HUES64 (cell line): ENCODE measurements around the gene SND1.
A peak's percentile ranks its signal among the peaks of the same experiment; 100 is the strongest.

Experiments used
- H3K27ac ChIP-seq: 2 replicates; pipeline ENCODE4 v1.7.0; 2013; ENCODE audit warnings: low read depth, low read length, inconsistent platforms
- H3K27me3 ChIP-seq: 2 replicates; pipeline ENCODE4 v1.6.1; 2013; ENCODE audit warnings: mild to moderate bottlenecking, low read length; ENCODE audit not compliant: insufficient read depth
- H3K36me3 ChIP-seq: 2 replicates; pipeline ENCODE4 v1.6.1; 2013; ENCODE audit warnings: mild to moderate bottlenecking, low read length; ENCODE audit not compliant: insufficient read depth
- H3K4me1 ChIP-seq: 2 replicates; pipeline ENCODE4 v1.6.1; 2013; ENCODE audit warnings: mild to moderate bottlenecking, low read length, moderate library complexity; ENCODE audit not compliant: insufficient read depth
- H3K4me3 ChIP-seq: 2 replicates; pipeline ENCODE4 v1.5.1; 2013; ENCODE audit warnings: mild to moderate bottlenecking, low read length, moderate library complexity
- H3K9ac ChIP-seq: 2 replicates; pipeline ENCODE4 v1.6.1; 2013; ENCODE audit warnings: mild to moderate bottlenecking, low read depth, low read length
- H3K9me3 ChIP-seq: 2 replicates; pipeline ENCODE4 v1.6.1; 2013; ENCODE audit warnings: low read depth, low read length; ENCODE audit not compliant: insufficient read depth
- whole genome bisulfite sequencing: fragments of 150-250, 120-280 bp; methylation state at CpG from one replicate; pipeline ENCODE4 v1.1.7; 2013; ENCODE audit warnings: missing lambda C conversion rate; 5-methylcytosine and 5-hydroxymethylcytosine counted together

The SND1 gene

DNA sequence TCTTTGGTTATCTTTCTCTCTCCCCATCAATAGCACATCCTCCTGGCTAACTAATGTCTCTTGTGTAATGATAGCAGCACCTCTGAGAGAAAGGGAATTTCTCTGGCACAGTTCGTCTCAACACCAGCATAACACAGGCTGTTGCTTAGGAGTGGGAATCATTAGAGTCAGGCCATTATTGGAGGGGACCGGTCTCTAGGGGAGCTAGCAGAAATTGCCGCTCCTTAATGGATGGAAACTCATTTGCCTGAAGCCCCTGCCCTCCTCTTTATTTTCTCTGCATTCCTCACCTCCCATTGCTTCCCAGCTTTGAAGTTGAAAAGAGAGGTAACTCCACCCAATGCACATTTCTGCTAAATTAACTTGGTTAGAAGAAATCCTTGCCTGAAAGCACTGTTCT, 367.3 kb downstream of the SND1 start:
- Histone ChIP-seq H3K27me3 (no peaks in the 10 kb centered on the region), H3K4me1 (peaks cover 44% of the 10 kb centered on the region), H3K27ac (no peak overlapping the region), H3K9me3 (no peaks in the 10 kb centered on the region), H3K36me3 (no peaks in the 10 kb centered on the region; the same call in 1 of the 2 replicates), H3K4me3 (no peak overlapping the region), H3K9ac (no peak overlapping the region)
- WGBS: 30% methylated on average over 3 of the region's 3 CpGs

DNA sequence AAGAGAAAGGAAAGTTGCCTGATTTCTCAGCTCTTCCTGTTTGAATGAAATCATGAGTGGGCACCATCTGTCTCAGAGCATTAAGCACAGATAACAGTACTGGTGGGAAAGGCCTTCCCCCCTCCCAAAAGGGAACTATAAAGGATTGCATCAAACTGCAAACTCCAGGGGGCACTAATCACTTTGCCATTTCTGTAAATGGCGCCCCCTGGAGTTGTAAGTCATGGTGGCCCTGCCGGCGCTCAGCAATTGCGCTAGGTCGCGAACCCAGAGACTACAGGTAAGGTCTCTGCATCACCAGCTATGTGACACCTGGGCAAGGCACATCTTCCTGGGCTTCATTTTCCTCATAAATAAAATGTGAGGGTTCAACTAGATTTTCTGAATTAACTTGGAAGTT, 368.2 kb downstream of the SND1 start:
- no peaks in the 10 kb centered on the region; the same call in 1 of the 2 replicates for H3K36me3 ChIP-seq
- H3K4me3 ChIP-seq: no peak overlapping the region
- WGBS: 79% methylated on average over 6 of the region's 6 CpGs
- no peaks in the 10 kb centered on the region for H3K9me3 ChIP-seq
- H3K27me3 ChIP-seq: no peaks in the 10 kb centered on the region
- no peak overlapping the region; the same call in 1 of the 2 replicates for H3K27ac ChIP-seq
- H3K9ac ChIP-seq: no peak overlapping the region
- peaks cover 45% of the 10 kb centered on the region for H3K4me1 ChIP-seq

DNA sequence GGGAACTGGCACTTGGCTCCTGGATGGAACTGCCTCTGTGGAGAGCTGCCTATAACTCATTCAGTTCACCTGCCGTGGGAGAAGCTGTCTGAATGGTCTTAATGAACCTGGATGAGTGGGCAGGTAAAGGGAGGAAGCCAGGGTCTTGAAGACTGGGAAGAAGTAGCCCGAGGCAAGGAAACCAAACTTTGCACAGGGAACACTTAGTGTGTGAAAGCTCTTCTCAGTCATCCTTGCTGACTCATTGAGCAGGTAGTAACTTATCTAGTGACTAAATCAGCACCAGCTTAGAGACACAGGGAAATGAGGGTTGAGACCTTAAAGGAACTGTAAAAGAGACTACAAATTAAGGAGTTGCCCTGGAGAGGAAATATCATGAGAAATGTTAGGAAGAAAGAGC, 369.4 kb downstream of the SND1 start:
- no peaks in the 10 kb centered on the region; the same call in 1 of the 2 replicates for H3K36me3 ChIP-seq
- H3K27ac ChIP-seq: no peak overlapping the region
- no peak overlapping the region for H3K9ac ChIP-seq
- no peak overlapping the region for H3K4me3 ChIP-seq
- H3K9me3 ChIP-seq: no peaks in the 10 kb centered on the region
- no peaks in the 10 kb centered on the region for H3K27me3 ChIP-seq
- whole genome bisulfite sequencing: 89% methylated on average over 2 of the region's 2 CpGs
- H3K4me1 ChIP-seq: peaks cover 56% of the 10 kb centered on the region

DNA sequence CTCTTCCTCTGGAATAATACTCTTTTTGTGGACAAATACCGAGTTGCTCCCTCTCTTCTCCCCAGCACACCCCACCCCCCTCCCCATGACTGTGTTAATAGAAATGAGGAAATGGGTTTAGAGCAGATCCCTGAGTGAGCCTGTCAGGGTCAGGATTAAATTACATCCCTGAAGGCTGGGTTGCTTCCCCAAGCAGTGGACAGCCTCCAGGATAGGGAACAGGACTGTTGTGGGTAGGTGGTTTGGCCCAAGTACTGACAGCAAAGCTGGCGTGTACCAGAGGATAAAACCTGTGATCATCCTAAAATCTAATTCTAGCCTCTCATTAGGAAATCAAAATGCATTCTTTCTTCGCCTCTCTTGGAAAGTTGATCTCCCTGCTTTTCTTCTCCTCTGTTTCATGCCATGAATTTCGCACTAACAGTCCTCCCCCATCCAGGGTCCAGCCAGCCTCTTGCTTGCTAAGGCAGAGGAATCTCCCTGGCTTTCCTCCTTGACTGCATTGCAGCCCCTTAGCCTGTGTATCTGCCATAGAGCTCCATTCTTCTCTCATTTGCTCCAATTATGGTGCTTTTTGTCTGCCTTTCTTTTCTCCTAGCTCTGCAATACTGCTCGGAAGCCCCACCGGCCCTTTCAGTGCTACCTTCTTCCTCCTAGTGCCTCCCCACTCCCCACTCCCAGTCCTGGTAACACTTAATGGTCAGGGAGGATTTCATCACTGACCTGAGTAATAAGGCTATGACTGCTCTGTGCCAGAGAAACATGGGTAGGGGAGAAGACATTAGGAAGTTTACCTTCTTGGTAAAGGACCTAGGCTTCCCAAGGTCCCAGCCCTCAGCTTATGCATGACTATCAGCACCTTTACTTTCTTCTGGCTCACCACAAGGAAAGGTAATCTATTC, 370.9 kb downstream of the SND1 start:
- H3K9ac ChIP-seq: no peak overlapping the region
- peaks cover 50% of the 10 kb centered on the region for H3K4me1 ChIP-seq
- no peaks in the 10 kb centered on the region; the same call in 1 of the 2 replicates for H3K36me3 ChIP-seq
- H3K9me3 ChIP-seq: no peaks in the 10 kb centered on the region
- 80% methylated on average over 6 of the region's 6 CpGs for WGBS
- H3K27me3 ChIP-seq: no peaks in the 10 kb centered on the region
- no peak overlapping the region for H3K4me3 ChIP-seq
- no peak overlapping the region for H3K27ac ChIP-seq

DNA sequence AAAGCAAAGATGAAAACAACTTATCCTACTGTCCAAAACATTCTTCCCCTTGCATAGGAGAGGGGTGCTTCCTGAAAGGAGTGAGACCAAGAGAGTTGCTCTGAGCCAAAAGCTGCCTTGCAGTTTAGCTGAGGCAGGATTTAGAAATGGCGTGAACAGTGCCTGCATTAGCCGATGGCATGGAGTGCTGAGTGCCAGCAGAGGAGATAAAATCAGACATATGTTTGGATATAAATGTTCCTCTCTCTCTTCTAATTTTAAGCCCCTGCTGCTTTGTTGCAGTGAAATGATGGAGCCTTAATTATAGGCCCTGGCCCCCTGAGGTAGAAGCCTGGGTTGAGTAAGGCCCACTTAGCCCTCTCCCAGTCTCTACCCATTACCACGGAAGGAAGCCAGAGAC, 372.2 kb downstream of the SND1 start:
- H3K27ac ChIP-seq: no peak overlapping the region
- H3K4me3 ChIP-seq: no peak overlapping the region
- H3K27me3 ChIP-seq: peaks cover 7% of the 10 kb centered on the region
- 93% methylated on average over 3 of the region's 3 CpGs for WGBS
- no peaks in the 10 kb centered on the region for H3K9me3 ChIP-seq
- peaks cover 6% of the 10 kb centered on the region; the same call in 1 of the 2 replicates for H3K36me3 ChIP-seq
- H3K9ac ChIP-seq: no peak overlapping the region
- H3K4me1 ChIP-seq: peaks cover 37% of the 10 kb centered on the region

DNA sequence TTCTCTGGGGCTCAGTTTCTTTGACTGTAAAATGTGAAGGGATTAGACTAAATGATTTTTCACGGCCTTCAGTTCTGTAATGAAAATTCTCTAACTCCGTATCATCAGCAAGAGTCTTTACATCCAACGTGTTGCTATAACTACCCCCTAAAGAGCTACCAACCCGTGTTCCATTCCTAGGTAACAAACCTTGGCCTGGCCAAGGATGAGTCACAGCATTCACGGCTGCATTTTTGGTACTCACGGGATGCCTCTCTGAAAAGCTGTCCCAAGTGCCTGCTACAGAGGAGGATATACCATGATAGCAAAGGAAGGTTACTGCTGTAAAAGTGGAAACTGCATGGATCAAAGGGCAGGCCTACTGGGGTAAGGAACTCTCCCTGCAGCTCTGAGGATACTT, 373.4 kb downstream of the SND1 start:
- H3K36me3 ChIP-seq: peaks cover 12% of the 10 kb centered on the region; the same call in 1 of the 2 replicates
- no peak overlapping the region for H3K9ac ChIP-seq
- peaks cover 28% of the 10 kb centered on the region for H3K4me1 ChIP-seq
- no peak overlapping the region for H3K4me3 ChIP-seq
- peaks cover 17% of the 10 kb centered on the region for H3K27me3 ChIP-seq
- 73% methylated on average over 6 of the region's 6 CpGs for WGBS
- no peak overlapping the region for H3K27ac ChIP-seq
- H3K9me3 ChIP-seq: no peaks in the 10 kb centered on the region

DNA sequence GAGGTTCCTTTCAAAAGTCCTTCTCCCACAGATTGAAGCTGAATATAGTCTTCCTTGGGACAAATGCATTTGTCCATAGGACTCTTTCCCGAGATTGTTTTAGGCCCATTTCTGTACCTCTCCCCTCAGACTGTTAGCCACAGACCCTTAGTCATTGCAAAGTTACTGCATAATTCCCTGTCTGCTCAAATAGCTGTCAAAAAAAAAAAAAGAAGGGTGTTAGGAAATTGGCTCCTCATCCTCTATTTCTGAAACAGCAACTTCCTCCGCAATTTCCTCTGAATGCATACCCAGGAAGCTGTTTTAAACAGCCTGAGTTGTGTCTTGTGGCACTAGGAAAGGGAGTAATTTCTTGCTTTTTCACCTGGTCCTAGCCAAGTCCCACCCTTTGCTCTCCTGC, 373.8 kb downstream of the SND1 start:
- Histone ChIP-seq H3K27me3 (peaks cover 17% of the 10 kb centered on the region), H3K9me3 (no peaks in the 10 kb centered on the region), H3K4me1 (peaks cover 28% of the 10 kb centered on the region), H3K9ac (no peak overlapping the region), H3K27ac (no peak overlapping the region), H3K4me3 (no peak overlapping the region), H3K36me3 (peaks cover 12% of the 10 kb centered on the region; the same call in 1 of the 2 replicates)
- WGBS: 95% methylated on average over 2 of the region's 2 CpGs

DNA sequence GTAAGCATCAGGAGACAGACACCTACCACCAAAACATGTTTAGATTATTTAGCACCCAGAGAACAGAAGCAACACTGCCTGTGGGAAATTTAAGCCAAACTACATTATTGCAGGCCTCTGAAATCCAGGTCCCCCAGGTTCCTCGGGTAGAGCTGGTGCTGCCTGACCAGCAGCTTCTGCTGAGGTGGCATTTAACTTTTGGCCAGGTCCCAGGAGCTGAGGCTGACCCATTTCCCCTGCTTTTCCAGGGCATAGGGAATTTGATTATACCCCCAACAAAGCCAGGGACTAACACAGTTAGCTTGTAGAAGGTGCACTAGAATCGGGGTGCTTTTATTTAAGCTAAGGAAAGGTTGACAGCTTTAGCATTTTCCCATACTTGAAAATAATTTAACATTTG, 374.6 kb downstream of the SND1 start:
- peaks cover 12% of the 10 kb centered on the region; the same call in 1 of the 2 replicates for H3K36me3 ChIP-seq
- H3K27ac ChIP-seq: no peak overlapping the region
- peaks cover 25% of the 10 kb centered on the region for H3K4me1 ChIP-seq
- no peak overlapping the region for H3K4me3 ChIP-seq
- no peaks in the 10 kb centered on the region for H3K9me3 ChIP-seq
- H3K27me3 ChIP-seq: peaks cover 20% of the 10 kb centered on the region
- WGBS: 85% methylated on average over 1 of the region's 2 CpGs
- no peak overlapping the region for H3K9ac ChIP-seq

DNA sequence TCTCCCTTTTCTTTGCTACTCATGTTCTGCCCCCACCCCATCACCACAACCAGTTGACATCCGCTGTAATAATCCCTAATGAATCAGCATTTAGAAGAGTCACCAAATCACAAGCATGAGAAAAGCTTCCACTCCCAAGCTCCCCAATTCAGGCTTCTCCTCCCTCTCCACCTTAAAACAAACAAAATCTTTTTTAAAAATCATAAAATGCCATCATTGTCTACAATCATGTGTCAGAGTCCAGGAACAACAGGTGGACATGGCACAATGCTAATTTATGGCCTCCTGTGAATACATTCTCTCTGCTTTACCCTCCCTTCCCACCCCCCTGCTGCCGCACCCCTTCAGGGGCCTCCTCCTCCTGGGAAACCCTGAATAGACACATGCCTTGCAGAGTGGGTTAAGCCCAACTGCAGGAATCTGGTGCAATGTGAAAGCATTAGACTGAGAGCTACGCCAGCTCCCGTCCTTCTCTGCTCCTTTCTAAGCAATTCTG, 375.5 kb downstream of the SND1 start:
- H3K27me3 ChIP-seq: peaks cover 25% of the 10 kb centered on the region
- WGBS: 55% methylated on average over 4 of the region's 4 CpGs
- peaks cover 20% of the 10 kb centered on the region for H3K4me1 ChIP-seq
- H3K9me3 ChIP-seq: no peaks in the 10 kb centered on the region
- peaks cover 12% of the 10 kb centered on the region; the same call in 1 of the 2 replicates for H3K36me3 ChIP-seq
- H3K4me3 ChIP-seq: peak overlapping the region; percentile 30; the same call in 1 of the 2 replicates
- no peak overlapping the region for H3K27ac ChIP-seq
- no peak overlapping the region for H3K9ac ChIP-seq

DNA sequence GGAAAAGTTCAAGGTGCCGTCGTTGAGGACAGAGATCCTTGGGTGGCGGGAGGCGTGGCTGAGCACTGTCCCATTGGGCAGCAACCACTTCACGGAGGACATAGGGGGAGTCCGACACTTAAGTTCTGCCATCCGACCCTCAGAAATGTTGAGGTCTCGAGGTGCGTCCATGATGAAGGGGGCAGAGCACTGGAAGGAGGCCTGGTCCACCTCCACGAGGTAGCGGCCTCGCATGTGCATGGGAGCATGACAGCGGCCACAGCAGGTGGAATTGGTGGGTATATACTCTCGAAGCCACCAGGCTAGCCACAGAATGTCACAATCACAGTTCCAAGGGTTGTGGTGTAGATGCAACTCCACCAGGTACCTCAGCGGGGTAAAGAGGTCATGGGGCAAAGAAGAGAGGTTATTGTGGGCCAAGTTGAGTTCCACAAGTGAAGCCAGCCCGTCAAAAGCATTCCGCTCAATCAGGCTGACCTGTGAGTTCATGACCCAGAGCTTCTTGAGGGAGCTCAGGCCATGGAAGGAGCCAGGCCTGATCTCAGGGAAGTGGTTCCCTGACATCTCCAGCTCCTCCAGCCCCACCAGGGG, 377.5 kb downstream of the SND1 start:
- 97% methylated on average over 17 of the region's 17 CpGs for WGBS
- no peak overlapping the region for H3K27ac ChIP-seq
- H3K27me3 ChIP-seq: peaks cover 41% of the 10 kb centered on the region
- H3K36me3 ChIP-seq: peaks cover 12% of the 10 kb centered on the region; the same call in 1 of the 2 replicates
- peak overlapping the region; percentile 72; the same call in 1 of the 2 replicates for H3K4me3 ChIP-seq
- peaks cover 19% of the 10 kb centered on the region for H3K4me1 ChIP-seq
- no peak overlapping the region for H3K9ac ChIP-seq
- H3K9me3 ChIP-seq: no peaks in the 10 kb centered on the region

DNA sequence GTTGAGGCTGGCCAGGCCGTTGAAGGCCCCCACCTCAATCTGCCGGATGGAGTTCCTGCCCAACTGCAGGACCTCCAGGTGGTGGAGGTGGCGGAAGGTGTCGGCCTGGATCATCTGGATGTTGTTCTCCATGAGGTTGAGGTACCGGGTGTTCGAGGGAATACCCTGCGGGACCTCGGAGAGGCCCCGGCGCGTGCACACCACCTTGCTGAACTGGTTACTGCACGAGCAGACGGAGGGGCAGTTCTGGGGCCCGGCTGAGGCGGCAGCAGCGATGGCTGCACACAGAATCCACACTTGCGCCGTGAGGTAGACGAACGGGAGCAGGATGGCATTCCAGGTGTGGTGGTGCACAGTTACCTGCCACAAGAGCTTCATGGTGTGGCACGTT, 378.3 kb downstream of the SND1 start:
- Histone ChIP-seq H3K36me3 (peaks cover 12% of the 10 kb centered on the region; the same call in 1 of the 2 replicates), H3K27me3 (peaks cover 41% of the 10 kb centered on the region), H3K9me3 (no peaks in the 10 kb centered on the region), H3K4me3 (peak overlapping the region; percentile 72), H3K9ac (peak overlapping the region; percentile 72), H3K27ac (no peak overlapping the region; the same call in 1 of the 2 replicates), H3K4me1 (peaks cover 18% of the 10 kb centered on the region)
- WGBS: 51% methylated on average over 21 of the region's 21 CpGs
